ENCODE measurements around the gene AQP6. TPM values are rescaled to one million over a fixed set of nuclear protein-coding genes. Genes with fewer than 3 reads are reported as not detected.

Gene AQP6
- total RNA-seq, 1 experiment from 2014 or later = 0.08 TPM

Other genes with a start within 250 kb of the AQP6 start
- 970 and 993 TPM in 2 replicates for gene TMBIM6, start 231.4 kb upstream of the AQP6 start, total RNA-seq (2014; rRNA removed; shearing (Covaris generic))
- gene NCKAP5L, start 144.5 kb upstream of the AQP6 start, total RNA-seq (2014; rRNA removed; shearing (Covaris generic)) = 29.2 and 29.6 TPM in 2 replicates
- gene BCDIN3D, start 129.8 kb upstream of the AQP6 start, total RNA-seq (2014; rRNA removed; shearing (Covaris generic)) = 6.3 and 7.2 TPM in 2 replicates
- not detected in 2 replicates for gene FAIM2, start 69.0 kb upstream of the AQP6 start, total RNA-seq (2014; rRNA removed; shearing (Covaris generic))
- not detected in 2 replicates for gene AQP2, start 22.2 kb upstream of the AQP6 start, total RNA-seq (2014; rRNA removed; shearing (Covaris generic))
- gene AQP5, start 11.1 kb upstream of the AQP6 start, total RNA-seq (2014; rRNA removed; shearing (Covaris generic)) = not detected in 2 replicates
- 60.3 and 65.2 TPM in 2 replicates for gene RACGAP1, start 52.5 kb downstream of the AQP6 start, total RNA-seq (2014; rRNA removed; shearing (Covaris generic))
- gene ASIC1, start 84.6 kb downstream of the AQP6 start, total RNA-seq (2014; rRNA removed; shearing (Covaris generic)) = 4.7 and 5.2 TPM in 2 replicates
- 80.3 and 90.6 TPM in 2 replicates for gene SMARCD1, start 112.4 kb downstream of the AQP6 start, total RNA-seq (2014; rRNA removed; shearing (Covaris generic))
- 0.27 and 1.4 TPM in 2 replicates for gene GPD1, start 131.1 kb downstream of the AQP6 start, total RNA-seq (2014; rRNA removed; shearing (Covaris generic))
- gene COX14, start 139.3 kb downstream of the AQP6 start, total RNA-seq (2014; rRNA removed; shearing (Covaris generic)) = 60.3 and 75.7 TPM in 2 replicates
- 15.2 and 29.0 TPM in 2 replicates for gene CERS5, start 194.4 kb downstream of the AQP6 start, total RNA-seq (2014; rRNA removed; shearing (Covaris generic))